ENCODE measurements around the gene ADCY9. TPM values are rescaled to one million over a fixed set of nuclear protein-coding genes. Genes with fewer than 3 reads are reported as not detected.

ADCY9 gene
- total and polyA plus RNA-seq, 2 experiments from 2014 or later = 1.9 to 21.9 TPM

GRCh38 chr16:4062212-4062802 is 53.9 kb downstream of the ADCY9 start:
- peaks cover 13% of the 10 kb centered on the region for H3K4me1 ChIP-seq (ENCODE audit: insufficient read depth)
- H3K27me3 ChIP-seq (replicated peaks; ENCODE audit: insufficient read depth) = no peaks in the 10 kb centered on the region
- H3F3A ChIP-seq (ENCODE audit: insufficient read depth) = peaks cover 14% of the 10 kb centered on the region; the same call in 1 of the 2 replicates
- no peak overlapping the region for H3K9ac ChIP-seq
- H4K20me1 ChIP-seq (ENCODE audit: insufficient read depth) = no peaks in the 10 kb centered on the region
- H3K4me3 ChIP-seq = no peak overlapping the region
- TF ChIP-seq EZH2 (IDR thresholded peaks at IDR 0.05; ENCODE audit: insufficient read depth, poor library complexity, severe bottlenecking) (no peak), EZH2phosphoT487 (IDR thresholded peaks at IDR 0.05; ENCODE audit: insufficient read depth, low read depth) (no peak)
- H3K9me3 ChIP-seq (ENCODE audit: low read depth) = no peaks in the 10 kb centered on the region
- in situ Hi-C loops (cut with MboI) = no loop called here
- H3K4me2 ChIP-seq (ENCODE audit: unreplicated experiment) = no peak overlapping the region
- no peak for DNase-seq
- H3K27ac ChIP-seq = no peak overlapping the region
- H2AFZ ChIP-seq = no peak overlapping the region
- H3K9me2 ChIP-seq (ENCODE audit: insufficient read depth) = no peaks in the 10 kb centered on the region
- peaks cover 48% of the 10 kb centered on the region for H3K79me2 ChIP-seq (ENCODE audit: insufficient read depth)
- no peaks in the 10 kb centered on the region for H3K36me3 ChIP-seq (ENCODE audit: low read depth)

GRCh38 chr16:4060823-4061222 is 55.4 kb downstream of the ADCY9 start:
- TF ChIP-seq EZH2 (IDR thresholded peaks at IDR 0.05; ENCODE audit: insufficient read depth, poor library complexity, severe bottlenecking) (no peak), EZH2phosphoT487 (IDR thresholded peaks at IDR 0.05; ENCODE audit: insufficient read depth, low read depth) (no peak)

GRCh38 chr16:4060009-4060408 is 56.2 kb downstream of the ADCY9 start:
- no peaks in the 10 kb centered on the region for H3K9me3 ChIP-seq (ENCODE audit: low read depth)
- no peak overlapping the region for H3K27ac ChIP-seq
- no peaks in the 10 kb centered on the region for H3K4me1 ChIP-seq (ENCODE audit: insufficient read depth)
- in situ Hi-C loops (cut with MboI) = no loop called here
- H3K27me3 ChIP-seq (replicated peaks; ENCODE audit: insufficient read depth) = no peaks in the 10 kb centered on the region
- no peaks in the 10 kb centered on the region for H3F3A ChIP-seq (ENCODE audit: insufficient read depth)
- TF ChIP-seq EZH2 (IDR thresholded peaks at IDR 0.05; ENCODE audit: insufficient read depth, poor library complexity, severe bottlenecking) (no peak), EZH2phosphoT487 (IDR thresholded peaks at IDR 0.05; ENCODE audit: insufficient read depth, low read depth) (no peak)
- H3K4me2 ChIP-seq (ENCODE audit: unreplicated experiment) = no peak overlapping the region
- no peaks in the 10 kb centered on the region for H3K9me2 ChIP-seq (ENCODE audit: insufficient read depth)
- DNase-seq = no peak
- H3K9ac ChIP-seq = no peak overlapping the region
- no peaks in the 10 kb centered on the region for H4K20me1 ChIP-seq (ENCODE audit: insufficient read depth)
- H3K36me3 ChIP-seq (ENCODE audit: low read depth) = no peaks in the 10 kb centered on the region
- 67 to 69% methylated on average over 7 of the region's 7 CpGs for WGBS, 2 experiments (ENCODE audit: low coverage in 1 of 2, low lambda C conversion rate in 2 of 2, missing lambda C conversion rate in 2 of 2)
- no peak overlapping the region for H2AFZ ChIP-seq
- H3K4me3 ChIP-seq = no peak overlapping the region
- H3K79me2 ChIP-seq (ENCODE audit: insufficient read depth) = peaks cover 52% of the 10 kb centered on the region

More at GRCh38 chr16:4060823-4061222, 55.4 kb downstream of the ADCY9 start:
- Histone ChIP-seq H3K9me2 (ENCODE audit: insufficient read depth) (no peaks in the 10 kb centered on the region), H4K20me1 (ENCODE audit: insufficient read depth) (no peaks in the 10 kb centered on the region), H3K27me3 (replicated peaks; ENCODE audit: insufficient read depth) (no peaks in the 10 kb centered on the region), H3F3A (ENCODE audit: insufficient read depth) (peaks cover under 1% of the 10 kb centered on the region; the same call in 1 of the 2 replicates), H3K4me2 (ENCODE audit: unreplicated experiment) (no peak overlapping the region), H2AFZ (no peak overlapping the region), H3K79me2 (ENCODE audit: insufficient read depth) (peaks cover 48% of the 10 kb centered on the region), H3K4me1 (ENCODE audit: insufficient read depth) (no peaks in the 10 kb centered on the region), H3K27ac (no peak overlapping the region), H3K4me3 (no peak overlapping the region), H3K36me3 (ENCODE audit: low read depth) (no peaks in the 10 kb centered on the region), H3K9ac (no peak overlapping the region), H3K9me3 (ENCODE audit: low read depth) (no peaks in the 10 kb centered on the region)
- in situ Hi-C loops (cut with MboI) = no loop called here
- DNase-seq = no peak

- in situ Hi-C loops (cut with MboI) = no loop called here
- TF ChIP-seq EZH2 (IDR thresholded peaks at IDR 0.05; ENCODE audit: insufficient read depth, poor library complexity, severe bottlenecking) (no peak), EZH2phosphoT487 (IDR thresholded peaks at IDR 0.05; ENCODE audit: insufficient read depth, low read depth) (no peak)
- H3K9me2 ChIP-seq (ENCODE audit: insufficient read depth) = no peaks in the 10 kb centered on the region
- H3K4me2 ChIP-seq (ENCODE audit: unreplicated experiment) = no peak overlapping the region
- H3K27ac ChIP-seq = no peak overlapping the region
- no peak overlapping the region for H3K4me3 ChIP-seq
- H3K9ac ChIP-seq = no peak overlapping the region
- H2AFZ ChIP-seq = no peak overlapping the region
- H4K20me1 ChIP-seq (ENCODE audit: insufficient read depth) = no peaks in the 10 kb centered on the region
- no peaks in the 10 kb centered on the region for H3K27me3 ChIP-seq (replicated peaks; ENCODE audit: insufficient read depth)
- peaks cover 52% of the 10 kb centered on the region for H3K79me2 ChIP-seq (ENCODE audit: insufficient read depth)
- no peaks in the 10 kb centered on the region for H3K36me3 ChIP-seq (ENCODE audit: low read depth)
- peaks cover 10% of the 10 kb centered on the region for H3K4me1 ChIP-seq (ENCODE audit: insufficient read depth)
- 96 to 98% methylated on average over 6 of the region's 6 CpGs for WGBS, 2 experiments (ENCODE audit: low coverage in 1 of 2, low lambda C conversion rate in 2 of 2, missing lambda C conversion rate in 2 of 2)
- peaks cover 8% of the 10 kb centered on the region for H3F3A ChIP-seq (ENCODE audit: insufficient read depth)
- DNase-seq = no peak
- no peaks in the 10 kb centered on the region for H3K9me3 ChIP-seq (ENCODE audit: low read depth)
Observed at GRCh38 chr16:4058386-4058785, 57.9 kb downstream of the ADCY9 start.

GRCh38 chr16:4057439-4057877 is 58.8 kb downstream of the ADCY9 start:
- 85 to 86% methylated on average over 17 of the region's 17 CpGs for WGBS, 2 experiments (ENCODE audit: low coverage in 1 of 2, low lambda C conversion rate in 2 of 2, missing lambda C conversion rate in 2 of 2)
- H3K9ac ChIP-seq = no peak overlapping the region
- no peaks in the 10 kb centered on the region for H3K36me3 ChIP-seq (ENCODE audit: low read depth)
- TF ChIP-seq EZH2 (IDR thresholded peaks at IDR 0.05; ENCODE audit: insufficient read depth, poor library complexity, severe bottlenecking) (no peak), EZH2phosphoT487 (IDR thresholded peaks at IDR 0.05; ENCODE audit: insufficient read depth, low read depth) (no peak)
- in situ Hi-C loops (cut with MboI) = no loop called here
- H3F3A ChIP-seq (ENCODE audit: insufficient read depth) = peaks cover 15% of the 10 kb centered on the region
- H3K4me1 ChIP-seq (ENCODE audit: insufficient read depth) = peaks cover 19% of the 10 kb centered on the region
- H3K4me2 ChIP-seq (ENCODE audit: unreplicated experiment) = no peak overlapping the region
- H3K9me2 ChIP-seq (ENCODE audit: insufficient read depth) = no peaks in the 10 kb centered on the region
- DNase-seq = no peak
- H3K27ac ChIP-seq = no peak overlapping the region
- no peak overlapping the region for H3K4me3 ChIP-seq
- H3K9me3 ChIP-seq (ENCODE audit: low read depth) = no peaks in the 10 kb centered on the region
- no peak overlapping the region for H2AFZ ChIP-seq
- H3K27me3 ChIP-seq (replicated peaks; ENCODE audit: insufficient read depth) = no peaks in the 10 kb centered on the region
- H3K79me2 ChIP-seq (ENCODE audit: insufficient read depth) = peaks cover 42% of the 10 kb centered on the region
- no peaks in the 10 kb centered on the region for H4K20me1 ChIP-seq (ENCODE audit: insufficient read depth)
